Activated effector memory CD4-positive, alpha-beta T cell treated with Interleukin-2 at 50 U/mL for 16 hours (primary cell): ENCODE results near the gene PSKH1.

Experiments used
- DNase-seq: peaks from one replicate; pipeline ENCODE4 v3.0.0-alpha.2; 2020

PSKH1 gene

GRCh38 chr16:67942510-67943255 lies 49.6 kb downstream of the PSKH1 start:
- no peak for DNase-seq

- no peak for DNase-seq
These were observed 50.2 kb downstream of the PSKH1 start for GRCh38 chr16:67943256-67943618.

GRCh38 chr16:67943619-67944504 lies 50.8 kb downstream of the PSKH1 start, which contains the start of gene LCAT:
LCAT (minus strand) TSS chr16:67944120; CDS start chr16:67944101, 19 bp downstream.
- no peak for DNase-seq

GRCh38 chr16:67944690-67945391 lies 51.8 kb downstream of the PSKH1 start:
- no peak for DNase-seq

- DNase-seq = no peak
These were observed 52.4 kb downstream of the PSKH1 start for GRCh38 chr16:67945392-67945933.

GRCh38 chr16:67946128-67946569 lies 53.1 kb downstream of the PSKH1 start:
- no peak for DNase-seq

- DNase-seq = no peak
These were observed 54.0 kb downstream of the PSKH1 start for GRCh38 chr16:67946966-67947558.

GRCh38 chr16:67948015-67948414 lies 55.0 kb downstream of the PSKH1 start:
- no peak for DNase-seq

- no peak for DNase-seq
These were observed 56.6 kb downstream of the PSKH1 start for GRCh38 chr16:67949645-67950044.

GRCh38 chr16:67950335-67950843 lies 57.3 kb downstream of the PSKH1 start:
- DNase-seq = no peak

- no peak for DNase-seq
These were observed 58.4 kb downstream of the PSKH1 start for GRCh38 chr16:67951485-67951884.

- no peak for DNase-seq
These were observed 60.8 kb downstream of the PSKH1 start for GRCh38 chr16:67953641-67954375.

- no peak for DNase-seq
These were observed 61.6 kb downstream of the PSKH1 start for GRCh38 chr16:67954421-67955196.

- DNase-seq = no peak
These were observed 64.6 kb downstream of the PSKH1 start for GRCh38 chr16:67957622-67958021.

- DNase-seq = no peak
These were observed 66.7 kb downstream of the PSKH1 start for GRCh38 chr16:67959536-67960329.

- no peak for DNase-seq
These were observed 68.5 kb downstream of the PSKH1 start for GRCh38 chr16:67961551-67961957.

GRCh38 chr16:67962135-67962534 lies 69.1 kb downstream of the PSKH1 start:
- no peak for DNase-seq

- DNase-seq = no peak
These were observed 70.2 kb downstream of the PSKH1 start for GRCh38 chr16:67963292-67963661.

- no peak for DNase-seq
These were observed 70.7 kb downstream of the PSKH1 start for GRCh38 chr16:67963662-67964321.
